GM21526 (cell line): ENCODE data around the gene GPRASP3.
"Not testable (repeated sequence)": the region's sequence is repeated elsewhere in the genome, so short reads cannot be mapped to it uniquely, and the experiment has no call there.

Experiments
- ATAC-seq: cut with Tn5 transposase; IDR thresholded peaks from one replicate; pipeline ENCODE4 v1.9.1; 2021; ENCODE audit warnings: moderate library complexity; ENCODE audit not compliant: unreplicated experiment, low FRiP score

The GPRASP3 gene

GRCh38 chrX:102720237-102721168 lies at the start of gene GPRASP3:
Gene GPRASP3, plus strand, starts transcription at chrX:102720743. Its CDS starts 28,253 bp downstream, at chrX:102748996.
- peak; percentile 94 for ATAC-seq

GRCh38 chrX:102672856-102673255 lies 47.7 kb upstream of the GPRASP3 start:
- ATAC-seq: no peak

GRCh38 chrX:102677479-102677878 lies 43.1 kb upstream of the GPRASP3 start:
- not testable (repeated sequence) for ATAC-seq

- ATAC-seq: no peak
These were observed 35.6 kb upstream of the GPRASP3 start for GRCh38 chrX:102684772-102685520.

GRCh38 chrX:102694749-102695148 lies 25.8 kb upstream of the GPRASP3 start:
- no peak for ATAC-seq

- no peak for ATAC-seq
These were observed 24.2 kb upstream of the GPRASP3 start for GRCh38 chrX:102696306-102696705.

- no peak for ATAC-seq
These were observed 23.0 kb upstream of the GPRASP3 start for GRCh38 chrX:102697494-102697893.

- ATAC-seq: no peak
These were observed 11.6 kb upstream of the GPRASP3 start for GRCh38 chrX:102708900-102709299.

- no peak for ATAC-seq
These were observed 8.7 kb upstream of the GPRASP3 start for GRCh38 chrX:102711872-102712215.

- no peak for ATAC-seq
These were observed 8.2 kb upstream of the GPRASP3 start, which contains the start of gene GPRASP2 for GRCh38 chrX:102712216-102712966. Gene GPRASP2, plus strand, starts transcription at chrX:102712448. Its CDS starts 2,422 bp downstream, at chrX:102714870.

GRCh38 chrX:102712981-102713625 lies 7.4 kb upstream of the GPRASP3 start:
- no peak for ATAC-seq

- no peak for ATAC-seq
These were observed 5.5 kb upstream of the GPRASP3 start for GRCh38 chrX:102714994-102715393.

GRCh38 chrX:102715967-102716366 lies 4.6 kb upstream of the GPRASP3 start:
- no peak for ATAC-seq

- not testable (repeated sequence) for ATAC-seq
These were observed 595 bp downstream of the GPRASP3 start for GRCh38 chrX:102721169-102721506.

GRCh38 chrX:102723456-102723855 lies 2.9 kb downstream of the GPRASP3 start:
- no peak for ATAC-seq

- ATAC-seq: no peak
These were observed 7.2 kb downstream of the GPRASP3 start for GRCh38 chrX:102727761-102728160.

- ATAC-seq: no peak
These were observed 8.1 kb downstream of the GPRASP3 start for GRCh38 chrX:102728646-102729045.

GRCh38 chrX:102739657-102740056 lies 19.1 kb downstream of the GPRASP3 start:
- no peak for ATAC-seq

- ATAC-seq: no peak
These were observed 23.8 kb downstream of the GPRASP3 start for GRCh38 chrX:102744307-102744706.

GRCh38 chrX:102745513-102745856 lies 24.9 kb downstream of the GPRASP3 start:
- no peak for ATAC-seq
